ENCODE results near the gene BAIAP2. TPM values are rescaled to one million over a fixed set of nuclear protein-coding genes. Genes with fewer than 3 reads are reported as not detected.

BAIAP2 gene
- total and polyA plus RNA-seq, 2 experiments from 2014 or later, result 27.1 to 49.7 TPM

DNA sequence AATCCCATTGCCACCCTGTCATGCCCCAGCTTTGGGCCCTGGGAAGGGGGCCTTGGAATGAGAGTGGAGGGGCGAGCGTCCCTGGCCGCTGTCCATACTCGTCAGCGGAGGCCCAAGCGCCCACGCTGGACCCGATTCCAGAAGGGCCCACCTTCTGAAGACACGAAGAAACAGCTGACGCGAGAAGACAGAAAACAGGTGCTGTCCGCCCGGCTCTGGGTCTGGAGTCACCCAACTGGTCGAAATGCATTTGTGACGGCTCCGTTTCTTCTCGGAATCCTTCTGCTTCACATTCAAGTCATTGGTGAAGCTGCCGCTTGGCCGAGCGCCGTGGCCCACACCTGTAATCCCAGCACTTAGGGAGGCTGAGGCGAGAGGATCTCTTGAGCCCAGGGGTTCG lies 77.5 kb downstream of the BAIAP2 start:
- no peaks in the 10 kb centered on the region for H3K79me2 ChIP-seq
- no peaks in the 10 kb centered on the region for H3K4me1 ChIP-seq (ENCODE audit: insufficient read depth)
- H3K36me3 ChIP-seq (replicated peaks; ENCODE audit: insufficient read depth, low read depth), result no peaks in the 10 kb centered on the region
- no peak overlapping the region for H3K4me3 ChIP-seq
- H3K27ac ChIP-seq, result no peak overlapping the region
- no peaks in the 10 kb centered on the region for H4K20me1 ChIP-seq (ENCODE audit: insufficient read depth, poor library complexity, severe bottlenecking)
- no peaks in the 10 kb centered on the region for H3K9me3 ChIP-seq (ENCODE audit: low read depth)
- no peak for DNase-seq (ENCODE audit: low spot score)
- no peak for TF ChIP-seq EZH2phosphoT487 (IDR thresholded peaks at IDR 0.05; ENCODE audit: low read depth, severe bottlenecking, unreplicated experiment)
- TF ChIP-seq, protein P1, sequence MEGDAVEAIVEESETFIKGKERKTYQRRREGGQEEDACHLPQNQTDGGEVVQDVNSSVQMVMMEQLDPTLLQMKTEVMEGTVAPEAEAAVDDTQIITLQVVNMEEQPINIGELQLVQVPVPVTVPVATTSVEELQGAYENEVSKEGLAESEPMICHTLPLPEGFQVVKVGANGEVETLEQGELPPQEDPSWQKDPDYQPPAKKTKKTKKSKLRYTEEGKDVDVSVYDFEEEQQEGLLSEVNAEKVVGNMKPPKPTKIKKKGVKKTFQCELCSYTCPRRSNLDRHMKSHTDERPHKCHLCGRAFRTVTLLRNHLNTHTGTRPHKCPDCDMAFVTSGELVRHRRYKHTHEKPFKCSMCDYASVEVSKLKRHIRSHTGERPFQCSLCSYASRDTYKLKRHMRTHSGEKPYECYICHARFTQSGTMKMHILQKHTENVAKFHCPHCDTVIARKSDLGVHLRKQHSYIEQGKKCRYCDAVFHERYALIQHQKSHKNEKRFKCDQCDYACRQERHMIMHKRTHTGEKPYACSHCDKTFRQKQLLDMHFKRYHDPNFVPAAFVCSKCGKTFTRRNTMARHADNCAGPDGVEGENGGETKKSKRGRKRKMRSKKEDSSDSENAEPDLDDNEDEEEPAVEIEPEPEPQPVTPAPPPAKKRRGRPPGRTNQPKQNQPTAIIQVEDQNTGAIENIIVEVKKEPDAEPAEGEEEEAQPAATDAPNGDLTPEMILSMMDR (IDR thresholded peaks at IDR 0.05; ENCODE audit: poor library complexity), result no peak
- TF ChIP-seq EZH2 (IDR thresholded peaks at IDR 0.05; ENCODE audit: borderline replicate concordance), result no peak
- no peaks in the 10 kb centered on the region for H3K9me2 ChIP-seq (replicated peaks; ENCODE audit: insufficient read depth)
- WGBS (ENCODE audit: low lambda C conversion rate, missing lambda C conversion rate), result 94% methylated on average over 23 of the region's 23 CpGs
- H3K4me2 ChIP-seq, result no peak overlapping the region
- H2AFZ ChIP-seq, result no peak overlapping the region
- no peaks in the 10 kb centered on the region for H3K27me3 ChIP-seq

DNA sequence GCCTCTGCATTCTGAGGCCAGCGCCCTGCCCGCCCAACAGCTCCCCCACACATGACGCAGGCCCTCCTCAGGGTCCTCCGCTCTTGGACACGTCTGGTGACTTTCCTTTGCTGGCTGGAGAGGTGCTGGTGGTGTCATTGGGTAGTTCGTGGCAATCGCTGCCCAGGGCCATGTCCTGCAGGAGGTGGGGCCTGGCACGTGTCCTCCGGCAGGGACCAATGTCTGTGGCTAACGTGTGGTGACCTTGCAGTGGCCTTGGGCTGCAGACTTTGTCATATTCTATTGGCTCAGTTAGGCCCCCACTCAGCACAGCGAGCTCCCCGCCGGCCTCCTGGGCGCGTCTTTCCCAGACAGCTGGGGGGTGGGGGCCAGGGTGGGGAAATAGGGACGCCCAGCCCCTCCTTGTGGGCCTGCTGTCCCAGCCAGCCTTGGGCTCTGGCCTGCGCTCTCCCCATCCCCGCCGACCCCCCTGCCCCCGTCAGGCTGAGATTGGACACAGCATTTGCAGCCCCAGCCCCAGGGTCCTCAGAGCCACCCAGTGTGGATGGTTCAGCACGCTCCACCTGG lies 78.3 kb downstream of the BAIAP2 start:
- no peaks in the 10 kb centered on the region for H3K4me1 ChIP-seq (ENCODE audit: insufficient read depth)
- WGBS (ENCODE audit: low lambda C conversion rate, missing lambda C conversion rate), result 93% methylated on average over 18 of the region's 21 CpGs

DNA sequence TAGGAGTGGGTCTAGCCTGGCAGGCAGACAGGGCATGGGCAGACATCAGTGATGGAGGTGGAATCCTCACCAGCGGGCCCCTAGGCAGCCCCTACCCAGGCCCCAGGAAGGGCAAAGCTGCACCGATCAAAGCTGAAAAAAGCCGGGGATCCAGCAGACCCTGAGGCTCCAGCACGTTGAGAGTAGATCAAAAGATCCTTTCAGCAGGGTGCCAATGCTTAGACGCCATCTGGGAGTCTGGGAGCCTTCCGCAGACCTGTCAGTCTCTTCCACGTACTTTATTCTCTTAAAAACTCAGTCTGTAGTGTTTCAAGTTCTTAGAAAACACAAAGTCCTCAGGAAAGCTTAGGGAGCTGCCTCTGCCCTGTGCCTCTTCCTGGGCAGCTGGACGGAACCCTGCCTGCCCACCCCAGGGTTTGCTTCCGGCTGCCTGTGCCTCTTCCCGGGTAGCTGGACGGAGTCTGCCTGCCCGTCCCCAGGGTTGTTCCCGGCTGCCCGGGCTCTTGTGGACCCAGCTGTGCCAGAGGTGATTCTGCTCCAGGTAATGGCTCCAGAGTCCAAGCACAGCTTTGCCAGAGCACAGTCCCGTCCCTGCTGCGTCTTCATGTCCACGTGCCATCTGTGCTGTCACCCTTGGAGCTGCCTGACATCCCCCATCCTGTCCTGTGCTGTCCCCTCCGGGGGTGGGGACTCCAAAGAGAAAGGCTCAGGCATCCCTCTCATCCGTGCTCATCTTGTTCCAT lies 79.6 kb downstream of the BAIAP2 start:
- no peak overlapping the region for H2AFZ ChIP-seq
- H3K36me3 ChIP-seq (replicated peaks; ENCODE audit: insufficient read depth, low read depth), result no peaks in the 10 kb centered on the region
- H3K79me2 ChIP-seq, result no peaks in the 10 kb centered on the region
- H3K4me1 ChIP-seq (ENCODE audit: insufficient read depth), result no peaks in the 10 kb centered on the region
- H3K27me3 ChIP-seq, result no peaks in the 10 kb centered on the region
- H3K27ac ChIP-seq, result no peak overlapping the region
- H3K9me2 ChIP-seq (replicated peaks; ENCODE audit: insufficient read depth), result no peaks in the 10 kb centered on the region
- H4K20me1 ChIP-seq (ENCODE audit: insufficient read depth, poor library complexity, severe bottlenecking), result no peaks in the 10 kb centered on the region
- WGBS (ENCODE audit: low lambda C conversion rate, missing lambda C conversion rate), result 76% methylated on average over 19 of the region's 19 CpGs
- H3K4me2 ChIP-seq, result no peak overlapping the region
- no peaks in the 10 kb centered on the region for H3K9me3 ChIP-seq (ENCODE audit: low read depth)
- DNase-seq (ENCODE audit: low spot score), result no peak
- TF ChIP-seq EZH2phosphoT487 (IDR thresholded peaks at IDR 0.05; ENCODE audit: low read depth, severe bottlenecking, unreplicated experiment) (no peak), EZH2 (IDR thresholded peaks at IDR 0.05; ENCODE audit: borderline replicate concordance) (no peak)
- TF ChIP-seq, protein P1 (IDR thresholded peaks at IDR 0.05; ENCODE audit: poor library complexity), result no peak
- H3K4me3 ChIP-seq, result no peak overlapping the region

More for the DNA sequence above, 78.3 kb downstream of the BAIAP2 start:
- Histone ChIP-seq H3K27ac (no peak overlapping the region), H3K9me3 (ENCODE audit: low read depth) (no peaks in the 10 kb centered on the region), H3K27me3 (no peaks in the 10 kb centered on the region), H3K4me3 (no peak overlapping the region), H2AFZ (no peak overlapping the region), H3K79me2 (no peaks in the 10 kb centered on the region), H4K20me1 (ENCODE audit: insufficient read depth, poor library complexity, severe bottlenecking) (no peaks in the 10 kb centered on the region), H3K4me2 (no peak overlapping the region), H3K36me3 (replicated peaks; ENCODE audit: insufficient read depth, low read depth) (no peaks in the 10 kb centered on the region), H3K9me2 (replicated peaks; ENCODE audit: insufficient read depth) (no peaks in the 10 kb centered on the region)
- no peak for DNase-seq (ENCODE audit: low spot score)
- TF ChIP-seq, protein P1 (IDR thresholded peaks at IDR 0.05; ENCODE audit: poor library complexity), result no peak
- TF ChIP-seq EZH2 (IDR thresholded peaks at IDR 0.05; ENCODE audit: borderline replicate concordance) (no peak), EZH2phosphoT487 (IDR thresholded peaks at IDR 0.05; ENCODE audit: low read depth, severe bottlenecking, unreplicated experiment) (no peak)

Data from hepatocyte (in vitro differentiated cells).